ENCODE measurements around the gene CASZ1.

DNA sequence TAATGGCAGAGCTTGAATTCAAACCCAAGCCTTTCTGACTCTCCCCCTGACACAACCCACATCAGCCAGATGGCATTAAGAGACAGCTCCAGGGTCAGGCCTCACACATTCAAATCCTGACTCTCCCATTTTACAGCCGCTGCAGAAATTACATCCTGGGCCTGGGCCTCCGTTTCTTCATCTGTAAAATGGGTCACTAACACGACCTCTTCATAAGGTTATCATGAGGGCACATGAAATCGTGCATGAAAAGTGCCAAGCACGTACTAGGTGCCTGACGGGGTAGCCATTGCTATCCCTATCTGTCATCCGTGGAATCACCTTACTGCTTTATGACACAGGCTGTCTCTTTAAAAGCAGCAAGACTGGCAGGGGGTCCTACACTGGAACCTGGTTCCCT lies 19.8 kb upstream of the CASZ1 start:
- TF ChIP-seq, protein P1, sequence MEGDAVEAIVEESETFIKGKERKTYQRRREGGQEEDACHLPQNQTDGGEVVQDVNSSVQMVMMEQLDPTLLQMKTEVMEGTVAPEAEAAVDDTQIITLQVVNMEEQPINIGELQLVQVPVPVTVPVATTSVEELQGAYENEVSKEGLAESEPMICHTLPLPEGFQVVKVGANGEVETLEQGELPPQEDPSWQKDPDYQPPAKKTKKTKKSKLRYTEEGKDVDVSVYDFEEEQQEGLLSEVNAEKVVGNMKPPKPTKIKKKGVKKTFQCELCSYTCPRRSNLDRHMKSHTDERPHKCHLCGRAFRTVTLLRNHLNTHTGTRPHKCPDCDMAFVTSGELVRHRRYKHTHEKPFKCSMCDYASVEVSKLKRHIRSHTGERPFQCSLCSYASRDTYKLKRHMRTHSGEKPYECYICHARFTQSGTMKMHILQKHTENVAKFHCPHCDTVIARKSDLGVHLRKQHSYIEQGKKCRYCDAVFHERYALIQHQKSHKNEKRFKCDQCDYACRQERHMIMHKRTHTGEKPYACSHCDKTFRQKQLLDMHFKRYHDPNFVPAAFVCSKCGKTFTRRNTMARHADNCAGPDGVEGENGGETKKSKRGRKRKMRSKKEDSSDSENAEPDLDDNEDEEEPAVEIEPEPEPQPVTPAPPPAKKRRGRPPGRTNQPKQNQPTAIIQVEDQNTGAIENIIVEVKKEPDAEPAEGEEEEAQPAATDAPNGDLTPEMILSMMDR (IDR thresholded peaks at IDR 0.05): no peak
- TF ChIP-seq POLR2A (IDR thresholded peaks at IDR 0.05): no peak

All from lower leg skin (tissue), 3 donors.